Measurements from ENCODE around the gene PCDH9.

The PCDH9 gene

GRCh38 chr13:66574606-66575005, 655.5 kb downstream of the PCDH9 start:
- Mint-ChIP-seq H3K27ac (no peak overlapping the region), H3K36me3 (ENCODE audit: insufficient read depth) (no peaks in the 10 kb centered on the region), H3K4me1 (ENCODE audit: low read depth in 2 of 2) (no peaks in the 10 kb centered on the region), H3K4me3 (no peak overlapping the region), H3K9me3 (peaks cover 0 to 11% of the 10 kb centered on the region in 2 donors), H3K27me3 (no peaks in the 10 kb centered on the region)
- ATAC-seq (replicated peaks) = no peak
- no peak for DNase-seq

- no peaks in the 10 kb centered on the region for H3K4me1 Mint-ChIP-seq (ENCODE audit: low read depth in 2 of 2)
- peaks cover 9 to 13% of the 10 kb centered on the region in 2 donors for H3K9me3 Mint-ChIP-seq
- H3K4me3 Mint-ChIP-seq = no peak overlapping the region
- H3K36me3 Mint-ChIP-seq (ENCODE audit: insufficient read depth) = no peaks in the 10 kb centered on the region
- no peak for ATAC-seq (replicated peaks)
- no peak for DNase-seq
- H3K27ac Mint-ChIP-seq = no peak overlapping the region
- no peaks in the 10 kb centered on the region for H3K27me3 Mint-ChIP-seq
Observed at GRCh38 chr13:66567899-66568612, 662.1 kb downstream of the PCDH9 start.

- ATAC-seq (replicated peaks) (no peak), DNase-seq (no peak)
- peaks cover 11 to 13% of the 10 kb centered on the region in 2 donors for H3K9me3 Mint-ChIP-seq
- H3K4me1 Mint-ChIP-seq (ENCODE audit: low read depth in 2 of 2) = no peaks in the 10 kb centered on the region
- no peaks in the 10 kb centered on the region for H3K27me3 Mint-ChIP-seq
- H3K36me3 Mint-ChIP-seq (ENCODE audit: insufficient read depth) = no peaks in the 10 kb centered on the region
- no peak overlapping the region for H3K27ac Mint-ChIP-seq
- H3K4me3 Mint-ChIP-seq = no peak overlapping the region
Observed at GRCh38 chr13:66565279-66565678, 664.9 kb downstream of the PCDH9 start.

- no peak for DNase-seq
Observed at GRCh38 chr13:66563076-66563475, 667.1 kb downstream of the PCDH9 start.

GRCh38 chr13:66562054-66562453, 668.1 kb downstream of the PCDH9 start:
- Mint-ChIP-seq H3K36me3 (ENCODE audit: insufficient read depth) (no peaks in the 10 kb centered on the region), H3K27me3 (no peaks in the 10 kb centered on the region), H3K27ac (no peak overlapping the region), H3K4me1 (ENCODE audit: low read depth in 2 of 2) (no peaks in the 10 kb centered on the region), H3K4me3 (no peak overlapping the region), H3K9me3 (peaks cover 15 to 19% of the 10 kb centered on the region in 2 donors)
- DNase-seq = no peak
- ATAC-seq (replicated peaks) = no peak

More at GRCh38 chr13:66563076-66563475, 667.1 kb downstream of the PCDH9 start:
- Mint-ChIP-seq H3K36me3 (ENCODE audit: insufficient read depth) (no peaks in the 10 kb centered on the region), H3K4me1 (ENCODE audit: low read depth in 2 of 2) (no peaks in the 10 kb centered on the region), H3K27me3 (no peaks in the 10 kb centered on the region), H3K4me3 (no peak overlapping the region), H3K27ac (no peak overlapping the region), H3K9me3 (peaks cover 11 to 14% of the 10 kb centered on the region in 2 donors)
- ATAC-seq (replicated peaks) = no peak

- no peak overlapping the region for H3K4me3 Mint-ChIP-seq
- H3K27ac Mint-ChIP-seq = no peak overlapping the region
- no peaks in the 10 kb centered on the region for H3K27me3 Mint-ChIP-seq
- no peak for ATAC-seq (replicated peaks)
- no peak for DNase-seq
- H3K36me3 Mint-ChIP-seq (ENCODE audit: insufficient read depth) = no peaks in the 10 kb centered on the region
- peaks cover 17 to 19% of the 10 kb centered on the region in 2 donors for H3K9me3 Mint-ChIP-seq
- H3K4me1 Mint-ChIP-seq (ENCODE audit: low read depth in 2 of 2) = no peaks in the 10 kb centered on the region
Observed at GRCh38 chr13:66560991-66561390, 669.1 kb downstream of the PCDH9 start.

- H3K27ac Mint-ChIP-seq = no peak overlapping the region
Observed at GRCh38 chr13:66560189-66560588, 669.9 kb downstream of the PCDH9 start.

GRCh38 chr13:66559093-66559492, 671.0 kb downstream of the PCDH9 start:
- Mint-ChIP-seq H3K9me3 (peaks cover 15 to 19% of the 10 kb centered on the region in 2 donors), H3K36me3 (ENCODE audit: insufficient read depth) (no peaks in the 10 kb centered on the region)

More at GRCh38 chr13:66560189-66560588, 669.9 kb downstream of the PCDH9 start:
- ATAC-seq (replicated peaks) (no peak), DNase-seq (no peak)
- H3K4me3 Mint-ChIP-seq = no peak overlapping the region
- H3K9me3 Mint-ChIP-seq = peaks cover 15 to 19% of the 10 kb centered on the region in 2 donors
- no peaks in the 10 kb centered on the region for H3K27me3 Mint-ChIP-seq
- no peaks in the 10 kb centered on the region for H3K36me3 Mint-ChIP-seq (ENCODE audit: insufficient read depth)
- H3K4me1 Mint-ChIP-seq (ENCODE audit: low read depth in 2 of 2) = no peaks in the 10 kb centered on the region

GRCh38 chr13:66558506-66558905, 671.6 kb downstream of the PCDH9 start:
- Mint-ChIP-seq H3K4me1 (ENCODE audit: low read depth in 2 of 2) (no peaks in the 10 kb centered on the region), H3K4me3 (no peak overlapping the region), H3K27ac (no peak overlapping the region), H3K9me3 (peaks cover 13 to 14% of the 10 kb centered on the region in 2 donors), H3K27me3 (no peaks in the 10 kb centered on the region), H3K36me3 (ENCODE audit: insufficient read depth) (no peaks in the 10 kb centered on the region)
- ATAC-seq (replicated peaks) = no peak
- no peak for DNase-seq

More at GRCh38 chr13:66559093-66559492, 671.0 kb downstream of the PCDH9 start:
- no peak for DNase-seq
- Mint-ChIP-seq H3K4me3 (no peak overlapping the region), H3K27ac (no peak overlapping the region), H3K27me3 (no peaks in the 10 kb centered on the region), H3K4me1 (ENCODE audit: low read depth in 2 of 2) (no peaks in the 10 kb centered on the region)
- ATAC-seq (replicated peaks) = no peak

GRCh38 chr13:66557357-66557756, 672.8 kb downstream of the PCDH9 start:
- no peak overlapping the region for H3K4me3 Mint-ChIP-seq
- ATAC-seq (replicated peaks) (no peak), DNase-seq (no peak)
- H3K9me3 Mint-ChIP-seq = peaks cover 8% of the 10 kb centered on the region in 2 donors
- H3K27ac Mint-ChIP-seq = no peak overlapping the region
- no peaks in the 10 kb centered on the region for H3K27me3 Mint-ChIP-seq
- H3K36me3 Mint-ChIP-seq (ENCODE audit: insufficient read depth) = no peaks in the 10 kb centered on the region
- H3K4me1 Mint-ChIP-seq (ENCODE audit: low read depth in 2 of 2) = no peaks in the 10 kb centered on the region

- Mint-ChIP-seq H3K27ac (no peak overlapping the region), H3K4me3 (no peak overlapping the region), H3K27me3 (no peaks in the 10 kb centered on the region), H3K36me3 (ENCODE audit: insufficient read depth) (no peaks in the 10 kb centered on the region), H3K4me1 (ENCODE audit: low read depth in 2 of 2) (no peaks in the 10 kb centered on the region), H3K9me3 (peaks cover 8% of the 10 kb centered on the region in 2 donors)
- DNase-seq (no peak), ATAC-seq (replicated peaks) (no peak)
Observed at GRCh38 chr13:66556306-66556705, 673.8 kb downstream of the PCDH9 start.

- Mint-ChIP-seq H3K4me3 (no peak overlapping the region), H3K36me3 (ENCODE audit: insufficient read depth) (no peaks in the 10 kb centered on the region), H3K4me1 (ENCODE audit: low read depth in 2 of 2) (no peaks in the 10 kb centered on the region), H3K27ac (no peak overlapping the region), H3K9me3 (peaks cover 8 to 12% of the 10 kb centered on the region in 2 donors), H3K27me3 (no peaks in the 10 kb centered on the region)
- ATAC-seq (replicated peaks) = no peak
- no peak for DNase-seq
Observed at GRCh38 chr13:66553391-66553790, 676.7 kb downstream of the PCDH9 start.

GRCh38 chr13:66551128-66551527, 679.0 kb downstream of the PCDH9 start:
- no peaks in the 10 kb centered on the region for H3K27me3 Mint-ChIP-seq
- DNase-seq (no peak), ATAC-seq (replicated peaks) (no peak)
- H3K36me3 Mint-ChIP-seq (ENCODE audit: insufficient read depth) = no peaks in the 10 kb centered on the region
- no peaks in the 10 kb centered on the region for H3K4me1 Mint-ChIP-seq (ENCODE audit: low read depth in 2 of 2)
- peaks cover 0 to 6% of the 10 kb centered on the region in 2 donors for H3K9me3 Mint-ChIP-seq
- H3K4me3 Mint-ChIP-seq = no peak overlapping the region
- no peak overlapping the region for H3K27ac Mint-ChIP-seq

- H3K27ac Mint-ChIP-seq = no peak overlapping the region
- no peak for ATAC-seq (replicated peaks)
- H3K4me3 Mint-ChIP-seq = no peak overlapping the region
- no peak for DNase-seq
- H3K27me3 Mint-ChIP-seq = no peaks in the 10 kb centered on the region
- no peaks in the 10 kb centered on the region for H3K4me1 Mint-ChIP-seq (ENCODE audit: low read depth in 2 of 2)
- H3K9me3 Mint-ChIP-seq = peaks cover 0 to 6% of the 10 kb centered on the region in 2 donors
- no peaks in the 10 kb centered on the region for H3K36me3 Mint-ChIP-seq (ENCODE audit: insufficient read depth)
Observed at GRCh38 chr13:66547685-66548084, 682.5 kb downstream of the PCDH9 start.

Data from effector memory CD8-positive, alpha-beta T cell (primary cell).